K562 (cell line): ENCODE data around the gene AMN1. TPM values are rescaled to one million over a fixed set of nuclear protein-coding genes. Genes with fewer than 3 reads are reported as not detected.

Experiments used
- ATAC-seq: fragments of 200-7000 bp; cut with Tn5 transposase; 3 replicates; pipeline ENCODE4 v1.9.1; 2020; ENCODE audit warnings: moderate library complexity
- BruUV-seq: library from RNA; stranded (reverse); fragments of 400-500 nt; replicated peaks from 2 replicates; lab custom pipeline; 2021; lab: Mats Ljungman, UMichigan
- CTCF ChIA-PET: fragments of 300-600 bp; formaldehyde crosslinking; extraction: SDS; loops from one replicate; lab custom pipeline; 2021; ENCODE audit warnings: low intra/inter-chr PET ratio; lab: Yijun Ruan, JAX
- POLR2A ChIA-PET: fragments of 300-600, 350-650 bp; sonication (Branson Sonifier 250); formaldehyde crosslinking; extraction: SDS; loops from one replicate; lab custom pipeline; 2021; ENCODE audit warnings: antibody characterized with exemption, inconsistent platforms; lab: Yijun Ruan, JAX
- DNase-seq, 4 experiments: peaks; one replicate each; pipeline versions ENCODE4 v3.0.0 to v3.0.0-alpha.2; 2011 to 2018; ENCODE audit warnings: low spot score in 3 of 4, mixed read lengths in 3 of 4; ENCODE audit errors: extremely low read depth in 1 of 4
- FAIRE-seq: peaks from 2 replicates; lab custom pipeline; 2011; peaks lifted over from hg19 to GRCh38; lab: Jason Lieb, UNC
- H2AFZ ChIP-seq: 2 replicates; pipeline ENCODE4 v1.6.0; 2011; ENCODE audit warnings: low read depth, low read length, control low read depth, inconsistent platforms
- H3K27ac ChIP-seq: fragments of 200-600 bp; 3 replicates; pipeline ENCODE4 v1.8.0; 2011; ENCODE audit warnings: low read depth, mild to moderate bottlenecking, control low read depth, inconsistent platforms, low read length, moderate library complexity, mixed read lengths; ENCODE audit errors: extremely low read depth
- H3K27me3 ChIP-seq, 2 experiments: fragments of 300-600 bp in 1 of 2; 2 replicates in 1 of 2; 3 replicates in 1 of 2; pipeline versions ENCODE4 v1.6.0 to v1.8.0; 2011; ENCODE audit warnings: inconsistent platforms in 2 of 2, low read length in 2 of 2, mild to moderate bottlenecking in 1 of 2, mixed read lengths in 1 of 2, moderate library complexity in 1 of 2; ENCODE audit not compliant: control insufficient read depth in 2 of 2, insufficient read depth in 2 of 2
- H3K36me3 ChIP-seq: fragments of 300-600 bp; 3 replicates; pipeline ENCODE4 v1.8.0; 2011; ENCODE audit warnings: mild to moderate bottlenecking, low read length, inconsistent platforms; ENCODE audit not compliant: control insufficient read depth, insufficient read depth
- H3K4me1 ChIP-seq, 2 experiments: fragments of 200-600 bp in 1 of 2; replicated peaks in 1 of 2; 2 replicates in 1 of 2; 3 replicates in 1 of 2; pipeline versions ENCODE4 v1.5.1 to v1.8.0; 2011; ENCODE audit warnings: inconsistent platforms in 2 of 2, low read length in 2 of 2, mild to moderate bottlenecking in 1 of 2, mixed read lengths in 1 of 2, moderate library complexity in 1 of 2; ENCODE audit not compliant: control insufficient read depth in 2 of 2, insufficient read depth in 2 of 2
- H3K4me2 ChIP-seq: 2 replicates; pipeline ENCODE4 v1.6.1; 2011; ENCODE audit warnings: low read length, control low read depth, inconsistent platforms, mixed read lengths; ENCODE audit not compliant: insufficient read depth
- H3K4me3 ChIP-seq: fragments of 200-600 bp; sonication (generic), shearing (Covaris generic); 2 replicates; pipeline ENCODE4 v1.5.1; 2016; ENCODE audit warnings: control low read depth, inconsistent platforms
- H3K79me2 ChIP-seq: fragments of 200-600 bp; 3 replicates; pipeline ENCODE4 v1.8.0; 2011; ENCODE audit warnings: low read length, inconsistent platforms; ENCODE audit not compliant: control insufficient read depth, insufficient read depth
- H3K9ac ChIP-seq, 2 experiments: 2 replicates each; pipeline versions ENCODE4 v1.6.0 to v1.6.1; 2011; ENCODE audit warnings: low read depth in 2 of 2, low read length in 2 of 2, control low read depth in 1 of 2, inconsistent platforms in 1 of 2, mild to moderate bottlenecking in 1 of 2, mixed read lengths in 1 of 2; ENCODE audit not compliant: insufficient read depth in 1 of 2
- H3K9me1 ChIP-seq: one replicate; pipeline ENCODE4 v1.6.0; 2011; ENCODE audit warnings: inconsistent platforms, mild to moderate bottlenecking, low read length, moderate library complexity; ENCODE audit not compliant: control insufficient read depth, insufficient read depth
- H3K9me3 ChIP-seq: replicated peaks from 2 replicates; pipeline ENCODE4 v1.5.1; 2011; ENCODE audit warnings: low read depth, low read length, inconsistent platforms; ENCODE audit not compliant: control insufficient read depth, insufficient read depth
- H4K20me1 ChIP-seq: replicated peaks from 2 replicates; pipeline ENCODE4 v1.6.1; 2011; ENCODE audit warnings: low read length, inconsistent platforms, mixed read lengths; ENCODE audit not compliant: control insufficient read depth, insufficient read depth
- AFF4 ChIP-seq: sonication (generic); formaldehyde crosslinking; IDR thresholded peaks from 2 replicates; pipeline ENCODE4 v1.8.0; 2023; ENCODE audit warnings: mild to moderate bottlenecking, missing genetic modification reagents
- CC2D1A ChIP-seq: fragments of 450-650 bp; IDR thresholded peaks from 2 replicates; pipeline ENCODE4 v1.6.1; 2017; ENCODE audit warnings: mild to moderate bottlenecking
- CHD2 ChIP-seq: IDR thresholded peaks from 2 replicates; pipeline ENCODE4 v1.6.1; 2011; ENCODE audit warnings: low read depth, low read length
- CREM ChIP-seq: IDR thresholded peaks from 2 replicates; pipeline ENCODE4 v1.6.1; 2014; ENCODE audit warnings: antibody characterized with exemption, low read depth
- LARP7 ChIP-seq: fragments of 450-650 bp; IDR thresholded peaks from 2 replicates; pipeline ENCODE4 v1.6.1; 2016
- MEF2A ChIP-seq: IDR thresholded peaks from 2 replicates; pipeline ENCODE4 v1.6.1; 2011; ENCODE audit warnings: low read depth, mild to moderate bottlenecking, low read length, moderate library complexity; ENCODE audit not compliant: control insufficient read depth
- MEIS2 ChIP-seq: fragments of 450-650 bp; IDR thresholded peaks from 2 replicates; pipeline ENCODE4 v1.6.1; 2014; ENCODE audit warnings: mild to moderate bottlenecking; ENCODE audit not compliant: partially characterized antibody
- POLR2B ChIP-seq: fragments of 450-650 bp; IDR thresholded peaks from 2 replicates; pipeline ENCODE4 v1.6.1; 2018; ENCODE audit warnings: low read depth; ENCODE audit not compliant: partially characterized antibody
- STAG1 ChIP-seq: sonication (generic); formaldehyde crosslinking; IDR thresholded peaks from 2 replicates; pipeline ENCODE4 v1.5.0; 2020; ENCODE audit warnings: missing genetic modification reagents, borderline replicate concordance
- TAF9B ChIP-seq: fragments of 450-650 bp; IDR thresholded peaks from 2 replicates; pipeline ENCODE4 v1.6.1; 2018; ENCODE audit warnings: mild to moderate bottlenecking; ENCODE audit not compliant: partially characterized antibody
- TRIM28 ChIP-seq: fragments of 450-650 bp; IDR thresholded peaks from 2 replicates; pipeline ENCODE4 v1.6.1; 2017
- ZSCAN32 ChIP-seq: fragments of 450-650 bp; formaldehyde crosslinking; IDR thresholded peaks from 2 replicates; pipeline ENCODE4 v1.4.0; 2020; ENCODE audit warnings: mild to moderate bottlenecking, moderate library complexity
- WGBS: fragments of 100-300 bp; shearing (Covaris generic); methylation state at CpG from one replicate; pipeline ENCODE4 v1.1.6; 2016; ENCODE audit warnings: low coverage, mixed read lengths; ENCODE audit not compliant: insufficient coverage; ENCODE audit errors: missing lambda C conversion rate; 5-methylcytosine and 5-hydroxymethylcytosine counted together
- in situ Hi-C: fragments of 300-500 bp; cut with MboI; formaldehyde crosslinking; loops from 4 replicates; pipeline ENCODE4 v1.15.0; 2018; ENCODE audit warnings: inconsistent platforms, mixed read lengths
- intact Hi-C: fragments of 100-400 bp; cut with micrococcal nuclease; formaldehyde crosslinking; loops from 2 replicates; pipeline ENCODE4 v1.14.2; 2022
- polyA plus RNA-seq, 8 experiments: library from polyadenylated mRNA; depleted of rRNA in 4 of 8; stranded (reverse) in 5 of 8; unstranded in 3 of 8; fragments of >200 nt; fragmentation: Nextera tagmentation in 2 of 8; fragmentation: Illumina TruSeq in 1 of 8; extraction: Ambion mirVana in 2 of 8; extraction: Trizol in 1 of 8; gene quantifications; 2 replicates each; pipeline versions ENCODE4 v1.2.1 to v1.2.3, GENCODE V29; 2011 to 2014; ENCODE audit warnings: inconsistent platforms in 1 of 8, missing spikeins in 1 of 8
- total RNA-seq, 7 experiments: library from RNA; depleted of rRNA in 6 of 7; stranded (reverse); fragments of >200 nt in 6 of 7; fragmentation: Illumina TruSeq in 2 of 7; extraction: Trizol in 2 of 7; gene quantifications; 2 replicates each; pipeline versions ENCODE4 v1.2.1 to v1.2.3, GENCODE V29; 2011 to 2021; ENCODE audit warnings: low replicate concordance in 1 of 7

The AMN1 gene
- total and polyA plus RNA-seq, 9 of the 15 experiments (the other 6 are each of a cell fraction or from before 2014, with no cell fraction given): 5.2 to 27.6 (median 13.0) TPM

DNA sequence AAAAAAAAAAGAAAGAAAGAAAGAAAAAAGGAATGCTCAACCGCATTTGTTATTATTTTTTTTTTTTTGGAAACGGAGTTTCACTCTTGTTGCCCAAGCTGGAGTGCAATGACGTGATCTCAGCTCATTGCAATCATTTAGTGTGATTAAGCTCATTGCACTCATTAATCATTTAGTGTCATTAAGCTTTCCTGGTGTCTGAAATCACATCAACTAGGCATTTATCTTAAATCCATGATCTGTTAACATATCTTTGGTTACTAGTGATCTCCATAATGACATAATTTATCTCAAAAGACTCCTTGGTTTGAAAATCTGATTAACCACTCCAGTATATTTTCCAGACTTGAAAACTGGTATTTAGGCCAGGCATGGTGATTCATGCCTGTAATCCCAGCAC, 43.0 kb downstream of the AMN1 start:
- no peak overlapping the region for H3K9ac ChIP-seq
- no peaks in the 10 kb centered on the region for H3K27me3 ChIP-seq
- TF ChIP-seq ZSCAN32 (CRISPR knock-in tag): no peak
- TF ChIP-seq MEIS2: peak; percentile 7
- TF ChIP-seq CREM: no peak
- TF ChIP-seq LARP7: no peak
- TF ChIP-seq, all 486 proteins: peak for 1
- no peak overlapping the region for H3K4me2 ChIP-seq
- H3K79me2 ChIP-seq: no peaks in the 10 kb centered on the region
- no peaks in the 10 kb centered on the region for H3K36me3 ChIP-seq
- ATAC-seq: no peak
- intact Hi-C loops: loop anchor here (10.0 kb wide), 2 partner anchors 129 to 209 kb away; no protein-coding TSS in a partner anchor
- ChIA-PET CTCF (no interaction called here), POLR2A (no interaction called here)
- FAIRE-seq: no peak
- H4K20me1 ChIP-seq: no peaks in the 10 kb centered on the region
- no peak for DNase-seq
- in situ Hi-C loops: loop anchor here (10.0 kb wide), 1 partner anchor 619 kb away; no protein-coding TSS in a partner anchor
- H3K9me3 ChIP-seq: peaks cover 7% of the 10 kb centered on the region
- H2AFZ ChIP-seq: no peak overlapping the region
- no peaks in the 10 kb centered on the region for H3K9me1 ChIP-seq
- H3K4me1 ChIP-seq: no peaks in the 10 kb centered on the region
- WGBS: 80% methylated on average over 1 of the region's 3 CpGs
- no TSS peak for BruUV-seq
- H3K4me3 ChIP-seq: no peak overlapping the region
- no peak overlapping the region for H3K27ac ChIP-seq

DNA sequence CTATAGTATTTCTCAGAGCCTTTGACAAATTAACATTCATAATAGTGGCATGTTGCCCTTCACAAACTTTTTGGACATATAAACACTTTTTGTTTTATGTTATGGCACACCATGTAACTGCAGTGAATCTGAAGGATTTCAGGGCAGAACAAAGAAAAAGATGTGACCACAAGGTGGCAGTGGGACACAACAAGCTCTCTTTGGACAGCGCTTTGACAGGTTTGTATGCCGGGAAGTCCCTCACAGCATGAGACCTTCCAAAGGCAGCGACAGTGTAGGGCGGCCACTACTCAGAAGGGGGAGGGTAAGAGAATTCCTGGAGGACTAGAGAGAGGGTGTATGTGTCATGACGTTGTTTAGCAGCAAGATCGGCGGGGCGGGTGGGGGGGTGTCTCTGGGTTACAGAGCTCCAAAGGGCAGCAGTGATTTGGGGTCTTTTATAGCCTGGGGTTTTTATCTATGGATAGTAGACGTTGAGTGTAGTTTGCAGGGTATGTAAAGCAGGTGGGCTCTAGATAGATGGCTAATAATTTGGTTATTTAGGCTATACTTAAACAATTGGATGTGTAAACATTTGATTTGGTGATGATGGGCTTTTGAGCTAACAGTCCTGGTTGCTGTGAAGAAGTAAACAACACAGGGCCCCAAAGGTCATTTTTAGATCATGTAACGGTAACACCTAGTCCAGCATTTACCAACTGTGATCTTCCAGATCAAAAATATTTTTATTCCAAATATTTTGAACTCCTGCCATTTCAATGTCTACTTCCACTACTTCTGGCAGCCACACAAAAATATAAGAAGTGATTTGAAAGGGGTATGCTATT, 46.5 kb downstream of the AMN1 start:
- in situ Hi-C loops: loop anchor here (10.0 kb wide), 1 partner anchor 622 kb away; no protein-coding TSS in a partner anchor
- H4K20me1 ChIP-seq: no peaks in the 10 kb centered on the region
- no TSS peak for BruUV-seq
- ChIA-PET POLR2A (interaction anchor here (0.6 to 1.8 kb wide), 4 partner anchors 23 to 280 kb away, joined by 3 to 7 read pairs (median 4); partner anchors contain the start of gene ETFBKMT), CTCF (interaction anchor here (0.6 to 1.7 kb wide), 3 partner anchors 158 to 630 kb away, joined by 3 to 7 read pairs (median 4); no protein-coding TSS in a partner anchor)
- no peak overlapping the region for H3K4me3 ChIP-seq
- DNase-seq (peak; percentile 72 to 92 (median 75)), ATAC-seq (peak; percentile 100), FAIRE-seq (peak; percentile 99)
- 13% methylated on average over 8 of the region's 10 CpGs for WGBS
- no peak overlapping the region for H3K9ac ChIP-seq
- no peak overlapping the region for H3K4me2 ChIP-seq
- no peaks in the 10 kb centered on the region for H3K27me3 ChIP-seq
- H3K4me1 ChIP-seq: no peaks in the 10 kb centered on the region
- intact Hi-C loops: loop anchor here (1.0 to 10.0 kb wide), 7 partner anchors 45 to 630 kb away; partner anchors contain the start of gene RESF1
- H2AFZ ChIP-seq: no peak overlapping the region
- peaks cover 7% of the 10 kb centered on the region for H3K9me3 ChIP-seq
- H3K9me1 ChIP-seq: no peaks in the 10 kb centered on the region
- no peaks in the 10 kb centered on the region for H3K79me2 ChIP-seq
- no peaks in the 10 kb centered on the region for H3K36me3 ChIP-seq
- no peak overlapping the region for H3K27ac ChIP-seq
- TF ChIP-seq TAF9B: no peak
- TF ChIP-seq MEF2A: no peak
- no peak for TF ChIP-seq POLR2B
- TF ChIP-seq CC2D1A: peak; percentile 81; the same call in 1 of the 2 replicates
- peak; percentile 48; the same call in 1 of the 2 replicates for TF ChIP-seq TRIM28
- peak; percentile 76; the same call in 1 of the 2 replicates for TF ChIP-seq STAG1 (CRISPR knock-in tag)
- TF ChIP-seq CHD2: no peak
- TF ChIP-seq AFF4 (CRISPR knock-in tag): no peak
